HepG2 (cell line): ENCODE data around the gene TOX4. TPM values are rescaled to one million over a fixed set of nuclear protein-coding genes. Genes with fewer than 3 reads are reported as not detected.
A peak's percentile ranks its signal among the peaks of the same experiment; 100 is the strongest.

Experiments
- ATM ChIP-seq: fragments of 450-650 bp; IDR thresholded peaks from 2 replicates; pipeline ENCODE4 v1.7.1; 2017; ENCODE audit warnings: mild to moderate bottlenecking, borderline replicate concordance
- CBX2 ChIP-seq, 2 experiments: fragments of 200-600 bp in 1 of 2; sonication (generic); formaldehyde crosslinking in 1 of 2; IDR thresholded peaks; 2 replicates each; pipeline versions ENCODE4 v1.7.0 to v1.8.1; 2018 to 2022; ENCODE audit warnings: low read depth in 2 of 2, low read length in 1 of 2, mild to moderate bottlenecking in 1 of 2, missing genetic modification reagents in 1 of 2
- CC2D1A ChIP-seq: sonication (generic); formaldehyde crosslinking; IDR thresholded peaks from 2 replicates; pipeline ENCODE4 v1.8.1; 2023; ENCODE audit warnings: mild to moderate bottlenecking, missing genetic modification reagents
- CREB3 ChIP-seq: sonication (generic); formaldehyde crosslinking; IDR thresholded peaks from 2 replicates; pipeline ENCODE4 v1.5.0; 2020; ENCODE audit warnings: missing genetic modification reagents
- CSRNP1 ChIP-seq: sonication (generic); formaldehyde crosslinking; IDR thresholded peaks from 2 replicates; pipeline ENCODE4 v1.8.1; 2023; ENCODE audit warnings: mild to moderate bottlenecking, missing genetic modification reagents
- DNMT1 ChIP-seq: sonication (generic); formaldehyde crosslinking; IDR thresholded peaks from 2 replicates; pipeline ENCODE4 v1.5.1; 2020; ENCODE audit warnings: mild to moderate bottlenecking, missing genetic modification reagents
- ETV6 ChIP-seq: sonication (generic); formaldehyde crosslinking; conservative IDR thresholded peaks from 2 replicates; pipeline ENCODE4 v1.4.0; 2020; ENCODE audit warnings: missing genetic modification reagents
- GPN1 ChIP-seq: sonication (generic); formaldehyde crosslinking; IDR thresholded peaks from 2 replicates; pipeline ENCODE4 v1.5.1; 2020; ENCODE audit warnings: missing genetic modification reagents, borderline replicate concordance
- HNRNPK ChIP-seq: fragments of 200-400 bp; formaldehyde crosslinking; IDR thresholded peaks from 2 replicates; pipeline ENCODE4 v1.6.1; 2018; ENCODE audit warnings: low read length, low read depth, moderate library complexity, mild to moderate bottlenecking; ENCODE audit not compliant: poor library complexity, severe bottlenecking
- KAT8 ChIP-seq: IDR thresholded peaks from 2 replicates; pipeline ENCODE4 v1.6.1; 2016; ENCODE audit warnings: missing genetic modification reagents, missing compliant biosample characterization
- MXD1 ChIP-seq: sonication (generic); formaldehyde crosslinking; IDR thresholded peaks from 2 replicates; pipeline ENCODE4 v1.4.0; 2020; ENCODE audit warnings: mild to moderate bottlenecking, missing genetic modification reagents
- NR2F1 ChIP-seq, 2 experiments: fragments of 450-650 bp in 1 of 2; formaldehyde crosslinking in 1 of 2; IDR thresholded peaks; 2 replicates each; pipeline versions ENCODE4 v1.5.0 to v1.6.1; 2016 to 2020; ENCODE audit warnings: mild to moderate bottlenecking in 1 of 2, missing compliant biosample characterization in 1 of 2, missing genetic modification reagents in 1 of 2, moderate library complexity in 1 of 2
- PHF21A ChIP-seq: sonication (generic); formaldehyde crosslinking; IDR thresholded peaks from 2 replicates; pipeline ENCODE4 v1.5.0; 2020; ENCODE audit warnings: mild to moderate bottlenecking, missing genetic modification reagents
- POGK ChIP-seq: sonication (generic); formaldehyde crosslinking; conservative IDR thresholded peaks from 2 replicates; pipeline ENCODE4 v1.8.0; 2022; ENCODE audit warnings: mild to moderate bottlenecking, moderate library complexity, missing genetic modification reagents
- RFXANK ChIP-seq: IDR thresholded peaks from 2 replicates; pipeline ENCODE4 v1.6.1; 2016
- RXRA ChIP-seq: sonication (generic); formaldehyde crosslinking; IDR thresholded peaks from 2 replicates; pipeline ENCODE4 v1.5.1; 2020; ENCODE audit warnings: missing genetic modification reagents
- SALL2 ChIP-seq: sonication (generic); formaldehyde crosslinking; IDR thresholded peaks from 2 replicates; pipeline ENCODE4 v1.8.1; 2023; ENCODE audit warnings: mild to moderate bottlenecking, missing genetic modification reagents, inconsistent platforms
- SETDB1 ChIP-seq: sonication (generic); formaldehyde crosslinking; IDR thresholded peaks from 2 replicates; pipeline ENCODE4 v1.5.1; 2020; ENCODE audit warnings: missing genetic modification reagents, mild to moderate bottlenecking, borderline replicate concordance
- YEATS4 ChIP-seq: sonication (generic); formaldehyde crosslinking; IDR thresholded peaks from 2 replicates; pipeline ENCODE4 v1.4.0; 2020; ENCODE audit warnings: missing genetic modification reagents, borderline replicate concordance
- ZFYVE20 ChIP-seq: sonication (generic); formaldehyde crosslinking; IDR thresholded peaks from 2 replicates; pipeline ENCODE4 v1.8.0; 2023; ENCODE audit warnings: low read depth, mild to moderate bottlenecking, moderate library complexity, missing genetic modification reagents, borderline replicate concordance
- ZNF292 ChIP-seq: sonication (generic); formaldehyde crosslinking; IDR thresholded peaks from 2 replicates; pipeline ENCODE4 v1.8.1; 2022; ENCODE audit warnings: mild to moderate bottlenecking, low read depth, missing genetic modification reagents, borderline replicate concordance
- ZNF34 ChIP-seq: sonication (generic); formaldehyde crosslinking; IDR thresholded peaks from 2 replicates; pipeline ENCODE4 v1.4.0; 2020; ENCODE audit warnings: mild to moderate bottlenecking, missing genetic modification reagents, borderline replicate concordance
- ZNF441 ChIP-seq: sonication (generic); formaldehyde crosslinking; IDR thresholded peaks from 2 replicates; pipeline ENCODE4 v1.7.0; 2021; ENCODE audit warnings: missing genetic modification reagents, borderline replicate concordance
- ZNF543 ChIP-seq: sonication (generic); formaldehyde crosslinking; IDR thresholded peaks from 2 replicates; pipeline ENCODE4 v1.4.0; 2020; ENCODE audit warnings: mild to moderate bottlenecking, missing genetic modification reagents
- ZNF572 ChIP-seq: sonication (generic); formaldehyde crosslinking; IDR thresholded peaks from 2 replicates; pipeline ENCODE4 v1.5.1; 2020; ENCODE audit warnings: mild to moderate bottlenecking, missing genetic modification reagents
- ZNF761 ChIP-seq: sonication (generic); formaldehyde crosslinking; conservative IDR thresholded peaks from 2 replicates; pipeline ENCODE4 v1.4.0; 2020; ENCODE audit warnings: mild to moderate bottlenecking, missing genetic modification reagents
- polyA plus RNA-seq, 8 experiments: library from polyadenylated mRNA; depleted of rRNA in 3 of 8; stranded (reverse) in 7 of 8; unstranded in 1 of 8; fragments of >200 nt; fragmentation: Illumina TruSeq in 4 of 8; extraction: Trizol in 4 of 8; gene quantifications; 2 replicates each; pipeline versions ENCODE4 v1.2.1 to v1.2.3, GENCODE V29; 2011 to 2016; ENCODE audit warnings: low read depth in 4 of 8, missing spikeins in 1 of 8, mixed read lengths in 1 of 8; ENCODE audit not compliant: insufficient read depth in 1 of 8
- total RNA-seq, 5 experiments: library from RNA; depleted of rRNA; stranded (reverse); fragments of >200 nt; fragmentation: Illumina TruSeq; extraction: Trizol; gene quantifications; 2 replicates each; pipeline ENCODE4 v1.2.3, GENCODE V29; 2016; ENCODE audit warnings: low read depth in 1 of 5

The TOX4 gene
- total and polyA plus RNA-seq, 2 of the 13 experiments (the other 11 are each of a cell fraction or from before 2014, with no cell fraction given): 71.8 to 163 TPM

- no peak for TF ChIP-seq GPN1
- peak; percentile 34; the same call in 1 of the 2 replicates for TF ChIP-seq ZNF441
- TF ChIP-seq DNMT1 (CRISPR knock-in tag): no peak
- no peak; the same call in 1 of the 2 replicates for TF ChIP-seq YEATS4 (CRISPR knock-in tag)
- TF ChIP-seq CC2D1A (CRISPR knock-in tag): no peak
- TF ChIP-seq PHF21A: no peak
- TF ChIP-seq ATM: no peak
- peak; percentile 29; the same call in 1 of the 2 replicates for TF ChIP-seq KAT8 (CRISPR knock-in tag)
- TF ChIP-seq POGK (CRISPR knock-in tag): no peak
- no peak for TF ChIP-seq CREB3 (CRISPR knock-in tag)
- no peak for TF ChIP-seq ETV6 (CRISPR knock-in tag)
- TF ChIP-seq RFXANK (CRISPR knock-in tag): no peak
- TF ChIP-seq ZFYVE20 (CRISPR knock-in tag): no peak
- peak; percentile 58; the same call in 1 of the 2 replicates for TF ChIP-seq ZNF292 (CRISPR knock-in tag)
- TF ChIP-seq CBX2 (IDR thresholded peaks at IDR 0.05; ENCODE audit: low read depth, low read length): no peak
- no peak for TF ChIP-seq CBX2 (CRISPR knock-in tag; IDR thresholded peaks at IDR 0.05; ENCODE audit: low read depth)
- no peak for TF ChIP-seq RXRA (CRISPR knock-in tag)
- TF ChIP-seq ZNF572 (CRISPR knock-in tag): peak; percentile 85; the same call in 1 of the 2 replicates
- no peak for TF ChIP-seq ZNF34
- TF ChIP-seq ZNF761 (CRISPR knock-in tag): no peak
- no peak for TF ChIP-seq NR2F1 (CRISPR knock-in tag; IDR thresholded peaks at IDR 0.05)
- TF ChIP-seq HNRNPK: peak; percentile 82
- no peak; the same call in 1 of the 2 replicates for TF ChIP-seq SALL2
- no peak for TF ChIP-seq CSRNP1 (CRISPR knock-in tag)
- no peak for TF ChIP-seq SETDB1
- TF ChIP-seq MXD1 (CRISPR knock-in tag): no peak
- no peak for TF ChIP-seq ZNF543 (CRISPR knock-in tag)
These were observed 49.1 kb downstream of the TOX4 start, which contains the start of gene SALL2 (continued) for GRCh38 chr14:21525962-21526671.
